OCI-LY3 (cell line): ENCODE data around the gene F2RL3.

Source experiments
- CTCF ChIP-seq: fragments of 200-600, 300-600 bp; sonication (generic); IDR thresholded peaks from 2 replicates; pipeline ENCODE4 v1.5.1; 2014; ENCODE audit warnings: antibody characterized with exemption, low read length, low read depth
- EZH2phosphoT487 ChIP-seq: fragments of 200-600 bp; shearing (Covaris generic); IDR thresholded peaks from 2 replicates; pipeline ENCODE4 v1.6.1; 2018; ENCODE audit warnings: antibody characterized with exemption, mixed run types, low read depth

GRCh38 chr19:16901491-16902175, 12.8 kb downstream of the F2RL3 start:
- TF ChIP-seq CTCF (no peak), EZH2phosphoT487 (no peak)
